ENCODE measurements around the gene CHST9. TPM values are rescaled to one million over a fixed set of nuclear protein-coding genes. Genes with fewer than 3 reads are reported as not detected.
"Not testable (repeated sequence)": the region's sequence is repeated elsewhere in the genome, so short reads cannot be mapped to it uniquely, and the experiment has no call there.

The CHST9 gene
- total RNA-seq, result 0.56 to 1.1 TPM (median 0.82 TPM) in 3 replicates
- long read RNA-seq, result 0 reads

- H3K4me3 Mint-ChIP-seq (ENCODE audit: unreplicated experiment), result peak within 1 kb of the TSS; percentile 64
- H3K4me1 Mint-ChIP-seq (ENCODE audit: low read depth), result peaks cover 22% of the 10 kb centered on the region
- H3K27me3 Mint-ChIP-seq (ENCODE audit: low read depth), result peaks cover 52% of the 10 kb centered on the region
- DNase-seq (ENCODE audit: low spot score), result no peak
- no peak within 1 kb of the TSS for H3K27ac Mint-ChIP-seq (ENCODE audit: unreplicated experiment)
- no peaks in the 10 kb centered on the region for H3K36me3 Mint-ChIP-seq (ENCODE audit: low read depth)
- H3K9me3 Mint-ChIP-seq (ENCODE audit: low read depth), result no peaks in the 10 kb centered on the region
- TF ChIP-seq CTCF (IDR thresholded peaks at IDR 0.05), result no peak
Measured at GRCh38 chr18:27185025-27185763, at the start of gene CHST9. Gene CHST9, minus strand, starts transcription at chr18:27185308. Its CDS starts 42,499 bp downstream, at chr18:27142809.

GRCh38 chr18:27232355-27232754 is 47.2 kb upstream of the CHST9 start:
- not testable (repeated sequence) for H3K27me3 Mint-ChIP-seq (ENCODE audit: low read depth); H3K4me1 Mint-ChIP-seq (ENCODE audit: low read depth); H3K4me3 Mint-ChIP-seq (ENCODE audit: unreplicated experiment); H3K27ac Mint-ChIP-seq (ENCODE audit: unreplicated experiment); DNase-seq (ENCODE audit: low spot score); H3K9me3 Mint-ChIP-seq (ENCODE audit: low read depth); H3K36me3 Mint-ChIP-seq (ENCODE audit: low read depth)

- H3K27me3 Mint-ChIP-seq (ENCODE audit: low read depth); DNase-seq (ENCODE audit: low spot score); H3K36me3 Mint-ChIP-seq (ENCODE audit: low read depth); H3K27ac Mint-ChIP-seq (ENCODE audit: unreplicated experiment); H3K4me1 Mint-ChIP-seq (ENCODE audit: low read depth); H3K9me3 Mint-ChIP-seq (ENCODE audit: low read depth); H3K4me3 Mint-ChIP-seq (ENCODE audit: unreplicated experiment): not testable (repeated sequence)
Measured at GRCh38 chr18:27231671-27232070, 46.6 kb upstream of the CHST9 start.

GRCh38 chr18:27231221-27231620 is 46.1 kb upstream of the CHST9 start:
- peaks cover 13% of the 10 kb centered on the region for H3K4me1 Mint-ChIP-seq (ENCODE audit: low read depth)
- not testable (repeated sequence) for H3K27me3 Mint-ChIP-seq (ENCODE audit: low read depth); H3K4me3 Mint-ChIP-seq (ENCODE audit: unreplicated experiment); H3K27ac Mint-ChIP-seq (ENCODE audit: unreplicated experiment); H3K9me3 Mint-ChIP-seq (ENCODE audit: low read depth); H3K36me3 Mint-ChIP-seq (ENCODE audit: low read depth); DNase-seq (ENCODE audit: low spot score)

GRCh38 chr18:27227721-27228120 is 42.6 kb upstream of the CHST9 start:
- Mint-ChIP-seq H3K27ac (ENCODE audit: unreplicated experiment) (no peak overlapping the region), H3K9me3 (ENCODE audit: low read depth) (no peaks in the 10 kb centered on the region), H3K36me3 (ENCODE audit: low read depth) (no peaks in the 10 kb centered on the region), H3K27me3 (ENCODE audit: low read depth) (no peaks in the 10 kb centered on the region), H3K4me1 (ENCODE audit: low read depth) (peaks cover 42% of the 10 kb centered on the region), H3K4me3 (ENCODE audit: unreplicated experiment) (no peak overlapping the region)
- no peak for TF ChIP-seq CTCF (IDR thresholded peaks at IDR 0.05)
- DNase-seq (ENCODE audit: low spot score), result no peak

- TF ChIP-seq CTCF (IDR thresholded peaks at IDR 0.05), result no peak
- no peaks in the 10 kb centered on the region for H3K9me3 Mint-ChIP-seq (ENCODE audit: low read depth)
- peak overlapping the region; percentile 90 for H3K27ac Mint-ChIP-seq (ENCODE audit: unreplicated experiment)
- peaks cover 42% of the 10 kb centered on the region for H3K4me1 Mint-ChIP-seq (ENCODE audit: low read depth)
- H3K4me3 Mint-ChIP-seq (ENCODE audit: unreplicated experiment), result peak overlapping the region; percentile 22
- no peaks in the 10 kb centered on the region for H3K27me3 Mint-ChIP-seq (ENCODE audit: low read depth)
- H3K36me3 Mint-ChIP-seq (ENCODE audit: low read depth), result no peaks in the 10 kb centered on the region
- DNase-seq (ENCODE audit: low spot score), result no peak
Measured at GRCh38 chr18:27226556-27227075, 41.5 kb upstream of the CHST9 start.
